ENCODE measurements around the gene FBXW2. TPM values are rescaled to one million over a fixed set of nuclear protein-coding genes. Genes with fewer than 3 reads are reported as not detected.
"Not testable (repeated sequence)": the region's sequence is repeated elsewhere in the genome, so short reads cannot be mapped to it uniquely, and the experiment has no call there.

The FBXW2 gene, protein sequence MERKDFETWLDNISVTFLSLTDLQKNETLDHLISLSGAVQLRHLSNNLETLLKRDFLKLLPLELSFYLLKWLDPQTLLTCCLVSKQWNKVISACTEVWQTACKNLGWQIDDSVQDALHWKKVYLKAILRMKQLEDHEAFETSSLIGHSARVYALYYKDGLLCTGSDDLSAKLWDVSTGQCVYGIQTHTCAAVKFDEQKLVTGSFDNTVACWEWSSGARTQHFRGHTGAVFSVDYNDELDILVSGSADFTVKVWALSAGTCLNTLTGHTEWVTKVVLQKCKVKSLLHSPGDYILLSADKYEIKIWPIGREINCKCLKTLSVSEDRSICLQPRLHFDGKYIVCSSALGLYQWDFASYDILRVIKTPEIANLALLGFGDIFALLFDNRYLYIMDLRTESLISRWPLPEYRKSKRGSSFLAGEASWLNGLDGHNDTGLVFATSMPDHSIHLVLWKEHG
- 10 to 100 TPM; 35.8 to 50.7 (median 46.9) TPM for polyA plus RNA-seq (ENCODE audit: insufficient read length in 3 of 3)
- long read RNA-seq, donor 1, full-length matches to known transcripts, result 2 of 8 reads
- long read RNA-seq, donor 1, partial matches to known transcripts, result 6 of 8 reads
- long read RNA-seq, donor 1, other reads (novel, unspliced or antisense), result 0 of 8 reads
- long read RNA-seq, donor 2, full-length matches to known transcripts, result 1 of 18 reads
- long read RNA-seq, donor 2, partial matches to known transcripts, result 17 of 18 reads
- long read RNA-seq, donor 2, other reads (novel, unspliced or antisense), result 0 of 18 reads
- long read RNA-seq, donor 3, full-length matches to known transcripts, result 2 of 9 reads
- long read RNA-seq, donor 3, partial matches to known transcripts, result 7 of 9 reads
- long read RNA-seq, donor 3, other reads (novel, unspliced or antisense), result 0 of 9 reads
- long read RNA-seq, donor 4, full-length matches to known transcripts, result 1 of 8 reads
- long read RNA-seq, donor 4, partial matches to known transcripts, result 7 of 8 reads
- long read RNA-seq, donor 4, other reads (novel, unspliced or antisense), result 0 of 8 reads
- long read RNA-seq, donor 5, full-length matches to known transcripts, result 2 of 2 reads
- long read RNA-seq, donor 5, partial matches to known transcripts, result 0 of 2 reads
- long read RNA-seq, donor 5, other reads (novel, unspliced or antisense), result 0 of 2 reads
- long read RNA-seq, donor 6, full-length matches to known transcripts, result 1 of 25 reads
- long read RNA-seq, donor 6, partial matches to known transcripts, result 24 of 25 reads
- long read RNA-seq, donor 6, other reads (novel, unspliced or antisense), result 0 of 25 reads
- long read RNA-seq, donor 7, full-length matches to known transcripts, result 1 of 1 reads
- long read RNA-seq, donor 7, partial matches to known transcripts, result 0 of 1 reads
- long read RNA-seq, donor 7, other reads (novel, unspliced or antisense), result 0 of 1 reads
- long read RNA-seq, donor 8, full-length matches to known transcripts, result 1 of 8 reads
- long read RNA-seq, donor 8, partial matches to known transcripts, result 7 of 8 reads
- long read RNA-seq, donor 8, other reads (novel, unspliced or antisense), result 0 of 8 reads
- long read RNA-seq, donor 9, full-length matches to known transcripts, result 1 of 8 reads
- long read RNA-seq, donor 9, partial matches to known transcripts, result 7 of 8 reads
- long read RNA-seq, donor 9, other reads (novel, unspliced or antisense), result 0 of 8 reads
- long read RNA-seq, donor 10, partial matches to known transcripts, result 14 of 14 reads
- long read RNA-seq, donor 10, other reads (novel, unspliced or antisense), result 0 of 14 reads
- long read RNA-seq, donor 11, result 0 reads
- long read RNA-seq, donor 12, full-length matches to known transcripts, result 1 of 20 reads
- long read RNA-seq, donor 12, partial matches to known transcripts, result 14 of 20 reads
- long read RNA-seq, donor 12, other reads (novel, unspliced or antisense), result 5 of 20 reads
- long read RNA-seq, donor 13, result 0 reads
- long read RNA-seq, donor 14, result 0 reads
- long read RNA-seq, donor 15, partial matches to known transcripts, result 14 of 14 reads
- long read RNA-seq, donor 15, other reads (novel, unspliced or antisense), result 0 of 14 reads
- long read RNA-seq, donor 16, full-length matches to known transcripts, result 4 of 10 reads
- long read RNA-seq, donor 16, partial matches to known transcripts, result 0 of 10 reads
- long read RNA-seq, donor 16, other reads (novel, unspliced or antisense), result 6 of 10 reads

DNA sequence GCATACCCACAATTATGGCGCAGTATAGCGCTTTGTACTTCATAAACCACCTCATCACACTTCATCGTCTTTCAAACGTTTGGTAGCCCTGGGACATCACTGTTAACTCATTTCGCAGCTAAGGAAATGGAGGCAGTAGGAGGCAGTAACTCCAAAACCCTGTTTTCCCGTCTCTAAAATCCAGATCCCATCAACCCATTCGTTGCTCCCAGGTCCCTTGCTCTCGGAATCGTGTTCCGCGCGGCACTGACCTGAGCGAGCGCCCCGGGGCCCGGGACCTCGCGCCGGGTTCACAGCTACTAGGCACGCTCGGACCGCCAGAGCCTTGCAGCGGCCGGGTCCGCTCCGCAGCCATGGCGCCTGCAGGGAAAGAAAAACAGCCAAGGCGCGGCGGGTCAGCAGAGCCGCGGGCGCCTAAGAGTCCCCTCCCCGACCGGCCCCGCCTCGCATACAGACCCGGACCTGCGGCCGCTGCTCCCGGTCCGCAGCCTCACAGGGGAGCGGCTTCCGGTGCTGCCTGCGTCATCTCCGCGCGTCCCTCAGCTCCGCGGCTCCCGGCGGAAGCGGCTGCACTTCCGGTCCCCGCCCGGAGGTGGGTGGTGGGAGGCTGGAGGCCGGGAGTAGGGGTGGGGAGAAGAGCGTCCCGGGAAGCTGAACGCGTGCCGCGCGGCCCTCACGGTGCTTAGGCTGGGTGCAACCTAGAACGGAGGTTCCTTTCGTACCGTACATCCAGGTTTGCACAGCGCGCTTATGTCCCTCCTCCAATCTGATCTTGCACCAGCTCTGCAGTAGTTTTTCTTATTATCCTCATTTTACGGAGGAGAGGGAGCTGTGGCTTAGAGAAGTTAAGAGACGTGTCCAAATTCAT lies at the start of gene FBXW2:
Gene FBXW2, minus strand, starts transcription at position 519 of the 868 bp plus-strand sequence. CDS start 5,158 bp downstream, outside the sequence.
- peak; percentile 93 for DNase-seq

DNA sequence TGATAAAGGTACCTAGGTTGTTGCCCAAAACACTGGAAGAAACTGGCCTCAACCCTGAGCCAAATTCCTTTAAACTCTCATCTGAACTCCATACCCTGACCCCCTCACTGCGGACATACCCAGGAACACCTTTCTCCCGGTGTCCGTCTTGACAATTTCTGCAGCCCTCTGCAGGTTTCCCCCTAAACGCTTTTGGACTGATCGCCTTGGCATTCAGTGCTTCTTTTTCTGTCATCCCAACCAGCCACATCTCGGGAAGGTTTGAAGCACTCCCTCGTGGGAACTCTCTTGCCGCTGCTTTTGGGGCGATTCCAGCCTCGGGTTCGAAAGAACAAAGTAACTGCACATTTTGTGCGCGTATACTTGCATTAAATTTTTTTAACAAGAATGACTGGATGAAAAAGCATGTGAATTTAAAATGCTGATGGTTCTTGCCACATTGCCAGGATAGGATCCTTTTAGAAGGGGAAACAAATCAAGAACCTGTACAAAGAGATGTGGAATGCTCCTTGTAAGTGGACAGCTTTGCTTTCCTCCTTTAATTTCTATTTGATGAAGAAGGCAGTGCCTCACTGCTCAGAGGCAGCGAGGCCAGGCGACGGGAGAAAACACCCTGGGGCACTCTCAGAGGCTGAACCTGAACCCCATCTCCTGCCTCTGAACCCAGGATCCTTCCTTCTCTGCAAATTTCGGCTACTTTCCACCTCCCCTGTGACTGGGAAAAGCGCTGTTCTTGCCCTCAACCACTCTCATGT lies 48.9 kb upstream of the FBXW2 start:
- DNase-seq, result no peak

DNA sequence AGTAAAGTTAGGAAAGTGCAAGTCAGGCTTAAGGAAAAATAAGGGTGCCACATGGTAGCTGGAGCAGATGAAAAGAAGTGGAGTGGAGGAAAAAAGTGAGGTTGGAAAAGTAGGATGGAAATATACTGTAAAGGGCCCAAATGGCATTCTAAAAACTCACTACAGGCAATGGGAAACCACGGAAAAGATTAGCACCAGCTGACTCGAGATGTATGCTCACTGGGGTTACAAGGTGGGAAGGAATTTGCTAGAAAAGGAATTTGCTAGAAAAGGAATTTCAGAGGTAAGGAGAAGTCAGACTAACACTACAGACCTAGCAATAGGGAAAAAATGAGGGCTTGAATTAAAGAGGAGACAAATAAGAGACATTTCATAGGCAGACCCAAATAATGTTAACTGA lies 45.9 kb upstream of the FBXW2 start:
- DNase-seq, result no peak

DNA sequence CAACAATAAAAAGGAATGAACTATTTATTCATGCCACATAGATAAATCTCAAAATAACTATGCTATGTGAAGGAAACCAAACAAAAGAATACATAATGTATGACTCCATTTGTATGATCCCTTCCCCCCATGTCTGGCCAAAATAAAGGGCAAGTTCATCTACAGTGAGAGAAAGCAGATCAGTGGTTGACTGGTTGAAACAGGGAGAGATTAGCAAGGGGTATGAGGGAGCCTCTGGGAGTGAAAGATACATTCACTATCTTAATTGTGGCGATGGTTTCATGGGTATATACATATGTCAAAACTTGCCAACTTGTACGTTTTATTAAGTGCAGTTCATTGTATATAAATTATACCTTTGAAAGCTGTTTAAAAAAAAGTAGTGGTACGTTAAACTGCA lies 44.7 kb upstream of the FBXW2 start:
- no peak for DNase-seq

DNA sequence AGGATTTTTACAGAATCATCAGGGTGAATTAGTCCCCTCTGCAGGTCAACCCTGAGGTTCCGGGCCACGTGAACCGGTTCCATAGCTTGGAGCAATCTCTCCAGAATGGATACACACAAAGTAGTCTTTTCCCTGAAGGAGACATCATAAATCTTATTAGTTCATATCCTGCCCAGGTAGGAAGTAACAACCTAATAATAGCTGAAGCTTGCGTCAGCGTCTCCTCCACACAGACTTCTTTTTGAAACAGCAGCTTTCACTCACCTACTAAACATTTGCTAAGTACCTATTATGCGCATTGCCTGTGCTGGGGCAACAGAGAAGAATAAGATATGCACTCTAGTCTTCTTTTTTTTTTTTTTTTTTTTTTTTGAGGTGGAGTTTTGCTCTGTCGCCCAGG lies 40.1 kb upstream of the FBXW2 start:
- DNase-seq, result no peak

DNA sequence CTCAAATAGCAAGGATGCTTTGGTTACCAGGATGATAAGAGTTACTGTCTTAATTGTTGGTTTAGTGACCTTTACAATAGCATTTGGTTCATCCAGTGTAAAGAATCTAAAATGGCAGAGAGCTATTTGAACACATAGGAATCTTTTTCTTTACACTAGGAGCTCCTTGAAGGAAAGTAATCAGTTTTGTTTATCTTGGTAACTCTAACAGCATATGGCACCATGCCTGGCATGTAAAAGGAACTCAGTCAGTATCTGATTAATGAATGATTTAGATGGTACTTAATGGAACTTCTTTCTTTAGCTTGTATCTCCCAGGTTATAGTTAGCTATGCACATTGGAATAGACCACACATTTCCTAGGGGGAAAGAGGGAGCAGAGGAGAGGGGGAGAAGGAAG lies 39.6 kb upstream of the FBXW2 start:
- no peak for DNase-seq

DNA sequence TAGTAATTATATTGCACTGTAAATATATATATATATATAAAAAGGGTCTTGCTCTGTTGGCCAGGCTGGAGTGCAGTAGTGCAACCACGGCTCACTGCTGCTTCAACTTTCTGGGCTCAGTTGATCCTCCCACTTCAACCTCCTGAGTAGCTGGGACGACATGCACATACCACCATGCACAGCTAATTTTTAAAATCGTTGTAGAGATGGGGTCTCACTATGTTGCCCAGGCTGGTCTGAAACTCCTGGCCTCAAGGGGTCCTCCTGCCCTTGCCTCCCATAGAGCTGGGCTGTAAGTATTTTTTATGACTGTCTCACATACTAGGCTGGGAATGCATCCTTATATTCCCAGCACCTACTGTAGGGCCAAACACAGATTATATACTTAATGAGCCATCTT lies 37.6 kb upstream of the FBXW2 start:
- no peak for DNase-seq

DNA sequence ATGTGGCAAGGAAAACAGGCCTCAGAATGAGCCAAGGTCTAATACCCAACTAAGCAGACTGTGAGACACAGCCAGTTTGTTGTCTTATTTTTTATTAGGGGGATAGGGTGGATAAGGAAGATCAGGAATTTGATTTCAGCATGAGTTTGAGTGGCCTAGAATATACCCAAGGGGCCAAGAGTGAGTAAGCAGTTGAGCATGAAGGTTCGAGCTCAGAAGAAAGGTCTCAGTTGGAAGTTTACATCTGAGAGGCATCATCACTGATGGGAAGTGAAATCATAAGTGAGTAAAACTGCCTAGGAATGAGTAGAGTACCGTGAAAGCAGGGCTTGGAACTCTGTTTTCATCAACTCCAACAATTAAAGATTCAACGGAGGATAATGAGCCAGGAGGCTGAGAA lies 36.9 kb upstream of the FBXW2 start:
- DNase-seq, result no peak

DNA sequence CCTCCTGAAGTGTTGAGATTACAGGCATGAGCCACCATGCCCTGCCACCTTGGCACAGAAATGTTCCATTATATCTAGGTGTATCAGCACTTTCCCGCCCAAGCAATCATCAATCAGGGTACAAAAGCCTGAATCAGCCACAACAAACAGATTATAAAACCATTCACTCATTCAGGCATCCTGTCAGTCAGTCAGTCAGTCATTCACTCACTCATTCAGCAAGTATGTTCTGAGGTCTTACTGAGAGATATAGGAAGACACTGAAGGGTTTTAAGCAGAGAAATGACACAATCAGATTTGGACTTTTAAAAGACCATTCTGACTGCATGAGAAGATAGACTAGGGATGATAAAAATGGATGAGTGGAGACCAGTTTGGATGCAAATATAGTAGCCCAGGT lies 36.4 kb upstream of the FBXW2 start:
- no peak for DNase-seq

DNA sequence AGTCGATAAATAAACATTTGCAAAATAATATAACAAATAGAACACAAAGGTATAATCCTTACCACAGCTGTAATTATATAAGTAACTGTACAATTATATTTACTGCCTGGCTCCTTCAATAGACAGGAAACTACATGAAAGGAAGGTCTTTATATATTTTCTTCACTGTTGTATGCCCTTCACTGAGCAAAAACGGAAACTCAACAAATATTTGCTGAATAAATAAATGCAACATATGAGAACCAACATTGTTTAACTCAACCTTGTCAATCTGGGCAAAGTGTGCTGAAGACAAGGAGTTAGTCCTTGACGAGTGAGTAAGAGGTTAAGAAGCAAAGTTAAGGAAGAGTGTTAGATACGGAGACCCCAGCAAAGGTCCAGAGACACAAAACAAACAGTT lies 26.9 kb upstream of the FBXW2 start:
- DNase-seq, result no peak

DNA sequence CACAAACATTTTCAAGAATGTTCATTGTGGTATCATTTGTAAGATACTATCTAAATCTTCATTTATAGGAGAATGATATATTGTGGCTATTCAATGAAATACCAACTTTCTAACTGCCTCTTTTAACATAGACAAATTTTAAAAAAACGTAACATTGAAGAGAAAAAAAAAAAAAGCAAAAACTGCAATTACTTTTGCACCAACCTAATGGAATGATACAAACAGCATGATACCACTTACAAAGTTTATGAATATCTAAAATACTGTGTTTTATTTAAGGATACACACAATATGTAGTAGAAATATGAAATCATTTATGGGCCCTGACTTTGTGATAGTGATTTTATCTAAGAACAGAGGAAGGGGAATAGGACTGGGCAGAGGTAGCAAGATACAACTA lies 25.4 kb upstream of the FBXW2 start:
- no peak for DNase-seq

DNA sequence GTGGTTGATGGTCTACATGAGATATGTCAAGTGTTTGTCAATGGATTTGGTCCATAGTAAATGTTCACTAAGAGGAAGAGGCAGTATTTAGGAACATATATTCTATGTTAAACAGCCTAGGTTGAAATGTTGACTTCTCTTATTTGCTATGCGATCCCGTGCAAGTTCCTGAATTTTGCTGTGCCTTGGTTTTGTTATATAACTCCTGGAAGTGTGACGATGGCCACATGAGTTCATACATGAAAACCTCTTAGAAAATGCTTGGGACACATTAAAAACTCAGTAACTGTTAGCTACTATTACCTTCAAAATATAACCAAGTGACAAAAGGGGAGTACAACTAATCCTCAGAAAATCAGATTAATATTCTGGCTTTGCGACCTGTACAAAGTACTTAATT lies 21.9 kb upstream of the FBXW2 start:
- DNase-seq, result no peak

DNA sequence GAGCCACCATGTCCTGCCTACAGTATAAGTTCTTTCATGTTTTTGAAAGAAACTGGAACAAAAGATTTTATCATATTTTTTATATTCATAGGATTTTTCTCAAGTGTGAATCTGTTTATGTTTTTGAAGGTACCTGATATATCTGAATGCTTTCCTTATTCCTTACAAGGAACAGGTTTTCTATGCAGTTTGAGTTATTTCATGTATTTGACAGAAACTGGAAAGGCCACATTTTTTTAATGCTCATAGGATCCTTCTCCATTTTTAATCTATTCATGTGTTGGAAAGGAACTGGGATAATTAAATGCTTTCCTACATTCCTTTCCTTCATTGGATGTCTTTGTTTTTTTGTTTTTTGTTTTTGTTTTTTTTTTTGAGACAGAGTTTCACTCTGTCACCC lies 15.7 kb upstream of the FBXW2 start:
- no peak for DNase-seq

DNA sequence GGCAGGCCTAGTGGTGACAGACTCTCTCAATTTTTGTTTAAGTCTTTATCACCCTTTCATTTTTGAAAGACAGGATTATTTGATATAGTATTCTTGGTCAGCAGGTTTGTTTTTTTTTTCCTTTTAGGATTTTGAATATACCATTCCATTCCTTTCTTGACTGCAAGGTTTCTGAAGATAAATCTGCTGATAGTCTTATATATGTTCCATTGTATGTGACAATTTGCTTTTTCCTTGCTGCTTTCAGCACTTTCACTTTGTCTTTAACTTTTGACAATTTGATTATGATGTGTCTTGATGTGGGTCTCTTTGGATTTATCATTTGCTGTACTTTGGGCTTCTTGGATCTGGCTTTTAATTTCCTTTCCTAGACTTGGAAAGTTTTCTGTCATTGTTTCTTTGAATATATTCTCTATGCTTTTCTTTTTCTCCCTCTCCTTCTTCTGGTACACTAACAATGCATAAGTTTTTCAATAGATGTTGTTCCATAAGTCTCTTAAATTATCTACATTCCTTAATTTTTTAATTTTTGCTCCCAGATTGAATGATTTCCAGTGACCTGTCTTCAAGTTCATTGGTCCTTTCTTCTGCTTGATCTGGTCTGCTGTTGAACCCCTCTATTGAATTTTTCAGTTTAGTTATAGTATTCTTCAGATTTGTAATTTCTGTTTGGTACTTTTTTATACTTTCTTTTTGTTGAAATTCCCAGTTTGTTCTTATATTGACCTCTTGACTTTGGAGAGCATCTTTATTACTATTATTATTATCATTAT lies 14.6 kb upstream of the FBXW2 start:
- no peak for DNase-seq

DNA sequence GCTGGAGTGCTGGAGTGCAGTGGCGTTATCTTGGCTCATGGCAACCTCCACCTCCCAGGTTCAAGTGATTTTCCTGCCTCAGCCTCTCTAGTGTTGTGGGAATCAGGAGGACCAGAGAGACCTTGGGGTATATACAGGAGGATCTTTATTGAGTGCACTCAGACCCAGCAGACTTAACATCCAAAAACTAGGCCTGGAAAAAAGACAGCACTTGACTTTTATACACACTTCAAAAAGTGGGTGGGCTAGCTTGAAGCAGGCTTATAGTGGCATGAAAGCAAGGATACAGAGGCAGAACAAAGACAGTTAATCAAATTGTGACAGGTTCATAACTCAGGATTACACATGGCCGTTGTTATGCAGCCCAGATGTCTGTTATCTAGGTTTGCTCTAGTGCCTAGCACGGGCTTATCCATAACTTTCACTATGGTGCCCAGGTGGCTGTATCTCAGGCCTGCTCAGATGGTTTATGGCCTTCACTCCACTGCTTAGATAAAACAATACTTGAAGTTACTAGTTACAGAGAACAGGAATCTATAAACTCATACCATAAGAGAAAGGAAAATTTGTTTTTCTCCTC lies 11.7 kb upstream of the FBXW2 start:
- not testable (repeated sequence) for DNase-seq

DNA sequence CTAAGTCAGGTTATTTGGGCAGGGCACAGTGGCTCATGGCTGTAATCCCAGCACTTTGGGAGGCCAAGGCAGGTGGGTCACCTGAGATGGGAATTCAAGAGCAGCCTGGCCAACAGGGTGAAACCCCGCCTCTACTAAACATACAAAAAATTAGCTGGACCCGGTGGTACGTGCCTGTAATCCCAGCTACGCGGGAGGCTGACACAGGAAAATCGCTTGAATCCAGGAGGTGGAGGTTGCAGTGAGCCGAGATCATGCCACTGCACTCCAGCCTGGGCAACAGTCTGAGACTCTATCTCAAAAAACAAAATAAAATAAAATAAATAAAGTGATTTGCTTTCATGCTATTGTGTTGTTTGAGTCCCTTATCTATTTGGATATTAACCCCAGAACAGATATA lies 8.2 kb upstream of the FBXW2 start:
- no peak for DNase-seq

DNA sequence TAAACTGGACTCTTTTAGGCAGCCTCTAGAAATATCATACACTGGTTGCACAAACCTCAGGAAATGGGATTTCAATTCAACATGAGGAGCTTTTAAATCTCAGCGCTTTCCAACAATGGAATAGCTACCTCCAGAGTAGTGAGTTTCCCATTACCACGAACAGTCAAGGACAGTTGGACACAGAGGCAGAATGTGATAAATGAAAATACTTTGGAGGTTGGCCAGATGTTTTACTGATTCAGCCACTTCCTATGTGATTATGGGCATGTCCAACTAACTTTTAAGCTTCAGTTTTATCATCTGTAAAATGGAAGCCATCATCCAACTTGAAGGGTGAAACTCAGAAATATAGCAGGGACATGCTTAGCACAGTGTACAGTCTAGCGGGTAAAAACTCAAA lies 2.1 kb downstream of the FBXW2 start:
- DNase-seq, result no peak
